HG03196 (cell line): ENCODE results near the gene ANKRD44.
A peak's percentile ranks its signal among the peaks of the same experiment; 100 is the strongest.
"Not testable (repeated sequence)": the region's sequence is repeated elsewhere in the genome, so short reads cannot be mapped to it uniquely, and the experiment has no call there.

Experiments used
- ATAC-seq: cut with Tn5 transposase; IDR thresholded peaks from one replicate; pipeline ENCODE4 v1.9.1; 2021; ENCODE audit not compliant: unreplicated experiment

Gene ANKRD44

DNA sequence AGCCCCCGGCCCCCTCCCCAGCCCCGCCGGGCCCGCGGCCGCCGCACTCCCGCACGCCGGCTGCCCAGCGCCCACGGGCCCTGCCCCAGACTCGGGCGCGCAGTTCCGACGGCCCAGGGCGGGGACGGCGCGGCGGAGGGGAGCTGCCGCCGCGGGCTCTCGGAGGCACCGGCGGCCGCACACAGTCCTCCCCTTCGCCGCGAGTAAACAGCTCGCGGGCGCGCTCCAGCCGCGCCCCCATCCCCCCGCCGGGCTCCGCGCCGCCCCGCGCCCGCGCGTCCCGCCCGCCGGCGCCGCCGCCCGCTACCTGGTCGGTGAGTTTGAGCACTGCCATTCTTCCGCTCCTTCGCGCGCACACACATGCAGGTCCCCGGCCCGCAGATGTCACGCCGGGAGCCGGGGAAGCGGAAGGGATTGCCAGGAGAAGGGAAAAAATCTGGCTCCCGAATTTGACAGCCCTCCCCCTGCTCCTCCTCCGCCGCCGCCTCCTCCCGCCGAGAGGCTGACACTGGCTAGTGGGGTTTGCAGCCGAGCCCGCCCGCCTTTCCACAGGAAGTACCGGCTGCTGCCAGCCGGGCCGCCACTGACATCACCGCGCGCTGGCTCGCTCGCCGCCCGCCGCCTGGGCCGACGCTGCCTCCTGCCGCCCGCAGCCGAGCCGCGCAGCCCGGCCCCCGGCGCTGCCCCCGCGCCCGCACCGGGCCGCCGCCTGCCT lies at the start of gene ANKRD44:
Gene ANKRD44 (minus strand): TSS at position 510 of the 715 bp plus-strand sequence. CDS start 176 bp downstream, at position 334.
- ATAC-seq: peak; percentile 64

DNA sequence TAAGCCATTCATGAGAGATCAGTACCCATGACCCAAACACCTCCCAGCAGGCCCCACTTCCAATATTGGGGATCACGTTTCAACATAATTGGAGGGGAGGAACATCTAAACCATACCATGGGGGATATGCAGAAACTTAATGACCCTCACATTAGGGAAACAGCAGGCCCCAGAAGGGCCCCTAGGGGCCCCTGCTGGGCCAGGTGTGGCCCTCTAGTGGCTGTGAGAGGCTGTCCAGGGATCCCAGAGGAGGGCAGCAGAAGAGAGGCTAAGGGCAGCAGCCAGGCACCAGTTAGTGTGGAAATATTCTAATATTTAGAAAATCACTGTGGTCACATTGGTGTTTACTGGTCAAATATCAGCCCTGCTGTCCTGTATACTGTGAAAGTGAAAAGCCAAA lies 49.3 kb upstream of the ANKRD44 start:
- no peak for ATAC-seq

- ATAC-seq: no peak
Observed at GRCh38 chr2:197358931-197359330, 48.4 kb upstream of the ANKRD44 start.

DNA sequence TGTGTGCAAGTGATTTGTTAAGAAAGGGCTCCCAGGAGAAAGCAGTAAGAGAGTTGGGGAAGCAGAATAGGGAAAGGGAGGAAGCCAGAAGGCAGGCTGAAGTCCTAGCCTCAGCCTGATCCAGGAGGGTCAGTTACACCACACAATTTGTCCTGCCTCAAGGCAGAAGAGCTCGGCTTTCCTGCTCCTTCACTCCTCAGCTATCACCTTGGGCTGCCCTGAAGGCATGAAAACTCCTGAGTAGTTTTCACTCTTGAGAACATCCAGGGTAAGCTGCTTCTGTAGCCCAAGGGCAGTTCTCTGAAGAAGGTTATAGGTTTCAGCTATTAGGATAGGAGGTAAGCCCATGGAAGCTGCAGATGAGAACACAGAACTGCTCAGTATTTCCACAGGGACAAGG lies 47.4 kb upstream of the ANKRD44 start:
- no peak for ATAC-seq

GRCh38 chr2:197356136-197356535 lies 45.6 kb upstream of the ANKRD44 start:
- no peak for ATAC-seq

DNA sequence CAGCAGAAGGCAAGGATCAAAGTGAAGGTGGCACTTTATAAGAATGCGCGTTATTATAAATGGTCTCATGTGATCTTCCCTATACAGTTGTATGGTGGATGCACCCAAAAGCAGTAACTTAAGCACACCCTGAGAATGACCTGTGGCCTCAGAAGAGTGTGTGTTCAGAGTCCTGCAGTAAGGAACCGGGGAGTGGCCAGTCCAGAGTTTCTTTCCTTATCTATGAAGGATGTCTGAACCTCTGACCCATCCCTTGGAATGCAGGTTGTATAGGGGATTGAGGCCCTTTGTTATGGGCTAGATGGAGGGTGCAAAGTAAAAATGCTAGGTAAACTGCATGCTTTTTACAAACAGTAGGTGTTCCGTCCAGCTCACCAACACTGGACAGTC lies 43.6 kb upstream of the ANKRD44 start:
- no peak for ATAC-seq

DNA sequence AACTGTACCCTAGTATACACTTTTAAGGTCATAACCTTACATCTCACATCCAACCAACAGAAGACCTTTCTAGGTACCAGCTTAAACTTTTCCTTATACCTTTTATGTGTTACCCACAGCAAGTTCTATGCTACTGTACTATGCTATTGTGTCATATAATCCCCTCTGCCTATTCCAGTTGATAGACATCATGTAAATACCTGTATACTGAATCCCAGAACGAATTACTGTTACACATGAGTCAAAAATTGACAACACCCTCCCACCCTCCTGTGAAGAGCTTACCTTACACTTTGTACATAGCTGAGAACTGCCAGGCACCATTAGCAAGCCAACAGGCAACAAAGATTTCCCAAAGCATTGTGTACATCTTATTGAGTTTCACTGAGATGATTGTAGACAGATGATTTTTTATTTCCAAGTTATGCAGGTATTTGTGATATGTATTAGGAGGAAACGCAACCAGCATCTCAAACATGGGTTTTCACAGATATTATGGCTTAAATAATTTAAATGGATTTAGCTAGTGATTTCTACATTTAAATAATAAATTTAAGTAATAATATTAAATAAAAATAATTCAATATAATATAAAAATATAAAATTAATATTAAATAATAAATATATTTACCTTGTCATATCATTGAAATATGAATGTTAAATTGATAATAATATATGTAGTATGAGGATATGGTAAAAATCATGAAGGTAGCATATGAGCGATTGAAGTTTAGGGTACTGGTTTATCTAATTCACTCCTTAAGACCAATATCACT lies 43.0 kb upstream of the ANKRD44 start:
- ATAC-seq: no peak

GRCh38 chr2:197349699-197350098 lies 39.1 kb upstream of the ANKRD44 start:
- ATAC-seq: no peak

DNA sequence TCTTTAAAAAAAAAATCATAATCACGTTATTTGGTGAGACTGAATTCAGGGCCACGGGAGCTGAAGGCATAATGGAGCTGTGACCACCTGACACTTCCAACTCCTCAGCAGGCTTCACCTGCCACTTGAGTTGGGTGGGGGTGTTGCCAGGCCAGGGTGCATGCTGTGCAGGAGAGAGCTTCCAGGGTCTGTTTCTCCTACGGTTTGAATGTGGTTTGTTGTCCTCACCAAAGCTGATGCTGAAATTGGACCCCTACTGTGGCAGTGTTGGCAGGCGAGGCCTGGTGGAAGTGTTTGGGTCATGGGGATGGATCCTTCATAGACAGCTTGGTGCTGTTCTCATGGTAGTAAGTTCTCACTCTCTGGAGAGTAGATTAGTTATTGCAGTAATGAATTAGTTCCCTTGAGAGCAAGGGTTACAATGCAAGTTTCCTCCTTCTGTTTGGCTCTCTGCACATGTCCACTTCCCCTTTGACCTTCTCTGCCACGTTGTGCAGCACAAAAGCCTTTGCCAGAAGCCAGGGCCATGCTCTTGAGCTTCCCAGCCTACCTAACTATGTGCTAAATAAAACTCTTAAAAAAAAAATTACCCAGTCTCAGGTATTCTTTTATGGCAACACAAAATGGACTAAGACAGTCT lies 38.3 kb upstream of the ANKRD44 start:
- ATAC-seq: no peak

DNA sequence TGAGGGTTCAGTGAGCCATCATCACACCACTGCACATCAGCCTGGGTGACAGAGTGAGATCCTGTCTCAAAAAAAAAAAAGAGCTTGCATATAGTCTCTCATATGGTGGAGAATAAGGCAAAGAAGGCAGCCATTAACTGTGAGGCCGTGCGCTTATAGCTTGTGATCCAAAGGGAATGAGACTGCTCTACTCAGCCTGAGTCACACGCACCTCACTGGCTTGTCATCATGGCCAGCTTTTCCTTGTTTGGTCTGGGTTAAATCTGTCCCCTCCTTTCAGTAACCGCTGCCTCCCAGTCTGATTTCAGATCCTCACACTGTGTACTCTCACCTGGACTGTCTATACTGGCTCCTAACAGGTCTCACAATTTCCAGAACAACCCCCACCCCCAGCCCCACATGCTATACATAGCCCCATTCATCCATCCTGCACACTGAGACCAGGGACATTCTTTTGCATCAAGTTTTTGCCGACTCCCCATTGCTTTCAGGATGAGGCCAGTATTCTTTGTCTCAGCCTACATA lies 35.3 kb upstream of the ANKRD44 start:
- ATAC-seq: no peak

GRCh38 chr2:197343968-197344367 lies 33.4 kb upstream of the ANKRD44 start:
- not testable (repeated sequence) for ATAC-seq

GRCh38 chr2:197340591-197340990 lies 30.0 kb upstream of the ANKRD44 start:
- ATAC-seq: no peak

- no peak for ATAC-seq
Observed at GRCh38 chr2:197339496-197340220, 29.1 kb upstream of the ANKRD44 start.

DNA sequence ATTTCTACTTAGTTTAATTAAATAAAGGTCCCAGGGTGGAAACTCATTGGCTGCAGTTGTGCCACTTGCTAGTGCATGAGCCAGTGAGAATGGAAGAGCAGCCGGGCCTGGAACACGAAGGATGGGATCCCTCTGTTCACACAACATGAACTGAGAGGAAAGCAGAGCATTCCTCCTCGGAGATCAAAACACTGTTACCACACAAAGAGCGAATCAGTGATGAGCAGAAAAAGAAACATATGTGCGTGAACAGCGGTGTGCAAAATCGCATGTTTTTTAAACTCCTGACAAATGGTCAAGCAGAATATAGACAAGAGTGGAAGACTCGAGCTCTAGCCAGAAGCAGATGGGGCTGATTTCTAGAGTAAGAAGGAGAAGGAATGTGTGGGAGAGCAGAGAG lies 28.4 kb upstream of the ANKRD44 start:
- ATAC-seq: no peak

- no peak for ATAC-seq
Observed at GRCh38 chr2:197332641-197333040, 22.1 kb upstream of the ANKRD44 start.

- ATAC-seq: no peak
Observed at GRCh38 chr2:197328461-197328860, 17.9 kb upstream of the ANKRD44 start.

GRCh38 chr2:197327472-197328098 lies 17.0 kb upstream of the ANKRD44 start:
- ATAC-seq: no peak

- ATAC-seq: no peak
Observed at GRCh38 chr2:197327073-197327471, 16.5 kb upstream of the ANKRD44 start.

- peak; percentile 79 for ATAC-seq
Observed at GRCh38 chr2:197324801-197325200, 14.2 kb upstream of the ANKRD44 start.
